ENCODE measurements around the gene PTPN21. TPM values are rescaled to one million over a fixed set of nuclear protein-coding genes. Genes with fewer than 3 reads are reported as not detected.

PTPN21 gene
- total RNA-seq, 4 donors from 2014 or later: 15.7 to 20.8 (median 17.6) TPM

DNA sequence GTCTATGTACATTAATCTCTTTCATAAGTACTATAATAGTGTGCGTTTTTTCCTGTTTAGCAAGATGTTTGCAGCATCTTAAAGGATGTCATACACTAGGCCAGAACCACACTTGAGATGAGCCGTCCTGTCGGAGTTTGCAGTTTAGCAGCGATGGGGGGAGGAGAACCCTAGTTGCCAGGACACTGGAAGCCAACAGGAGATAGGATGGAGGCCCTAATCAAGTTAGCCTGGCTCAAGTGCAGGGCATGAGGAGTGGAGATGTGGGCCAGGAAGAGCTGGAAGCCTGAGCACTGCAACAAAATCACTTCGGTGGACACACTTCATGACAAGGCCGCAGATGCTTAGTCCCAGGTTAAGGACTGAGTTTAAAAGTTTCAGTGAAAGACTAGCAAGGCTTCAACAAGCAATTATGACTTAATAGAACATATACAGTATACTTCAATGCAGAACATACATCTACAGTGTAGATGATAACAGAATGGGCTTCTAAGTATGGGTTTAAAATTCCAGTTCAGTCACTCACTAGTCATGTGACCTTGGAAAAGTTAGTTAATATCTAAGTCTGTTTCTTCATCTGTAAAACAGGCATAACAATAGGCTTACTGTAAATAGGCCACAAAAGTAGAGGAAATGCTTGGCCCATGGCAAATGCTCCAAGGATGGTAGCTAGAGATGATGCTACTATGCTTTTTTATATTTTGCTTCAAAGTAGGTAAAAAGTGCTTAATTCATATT lies 77.1 kb downstream of the PTPN21 start:
- Histone ChIP-seq H3K4me3 (no peak overlapping the region), H3K9me3 (no peaks in the 10 kb centered on the region), H3K36me3 (peaks cover 0 to 35% (median 0%) of the 10 kb centered on the region in 3 donors), H3K4me1 (peaks cover 0 to 5% (median 0%) of the 10 kb centered on the region in 4 donors), H3K27ac (no peak overlapping the region), H3K27me3 (no peaks in the 10 kb centered on the region)
- no peak for TF ChIP-seq POLR2A (IDR thresholded peaks at IDR 0.05)
- TF ChIP-seq, protein P1, sequence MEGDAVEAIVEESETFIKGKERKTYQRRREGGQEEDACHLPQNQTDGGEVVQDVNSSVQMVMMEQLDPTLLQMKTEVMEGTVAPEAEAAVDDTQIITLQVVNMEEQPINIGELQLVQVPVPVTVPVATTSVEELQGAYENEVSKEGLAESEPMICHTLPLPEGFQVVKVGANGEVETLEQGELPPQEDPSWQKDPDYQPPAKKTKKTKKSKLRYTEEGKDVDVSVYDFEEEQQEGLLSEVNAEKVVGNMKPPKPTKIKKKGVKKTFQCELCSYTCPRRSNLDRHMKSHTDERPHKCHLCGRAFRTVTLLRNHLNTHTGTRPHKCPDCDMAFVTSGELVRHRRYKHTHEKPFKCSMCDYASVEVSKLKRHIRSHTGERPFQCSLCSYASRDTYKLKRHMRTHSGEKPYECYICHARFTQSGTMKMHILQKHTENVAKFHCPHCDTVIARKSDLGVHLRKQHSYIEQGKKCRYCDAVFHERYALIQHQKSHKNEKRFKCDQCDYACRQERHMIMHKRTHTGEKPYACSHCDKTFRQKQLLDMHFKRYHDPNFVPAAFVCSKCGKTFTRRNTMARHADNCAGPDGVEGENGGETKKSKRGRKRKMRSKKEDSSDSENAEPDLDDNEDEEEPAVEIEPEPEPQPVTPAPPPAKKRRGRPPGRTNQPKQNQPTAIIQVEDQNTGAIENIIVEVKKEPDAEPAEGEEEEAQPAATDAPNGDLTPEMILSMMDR (IDR thresholded peaks at IDR 0.05): no peak
- no peak for DNase-seq

GRCh38 chr14:88476825-88477224 lies 78.0 kb downstream of the PTPN21 start:
- Histone ChIP-seq H3K27me3 (no peaks in the 10 kb centered on the region), H3K36me3 (peaks cover 0 to 44% (median 0%) of the 10 kb centered on the region in 3 donors), H3K4me3 (no peak overlapping the region), H3K9me3 (no peaks in the 10 kb centered on the region), H3K4me1 (peaks cover 0 to 5% (median 0%) of the 10 kb centered on the region in 4 donors), H3K27ac (no peak overlapping the region)
- TF ChIP-seq, protein P1 (IDR thresholded peaks at IDR 0.05): no peak
- no peak for TF ChIP-seq POLR2A (IDR thresholded peaks at IDR 0.05)
- DNase-seq: no peak

DNA sequence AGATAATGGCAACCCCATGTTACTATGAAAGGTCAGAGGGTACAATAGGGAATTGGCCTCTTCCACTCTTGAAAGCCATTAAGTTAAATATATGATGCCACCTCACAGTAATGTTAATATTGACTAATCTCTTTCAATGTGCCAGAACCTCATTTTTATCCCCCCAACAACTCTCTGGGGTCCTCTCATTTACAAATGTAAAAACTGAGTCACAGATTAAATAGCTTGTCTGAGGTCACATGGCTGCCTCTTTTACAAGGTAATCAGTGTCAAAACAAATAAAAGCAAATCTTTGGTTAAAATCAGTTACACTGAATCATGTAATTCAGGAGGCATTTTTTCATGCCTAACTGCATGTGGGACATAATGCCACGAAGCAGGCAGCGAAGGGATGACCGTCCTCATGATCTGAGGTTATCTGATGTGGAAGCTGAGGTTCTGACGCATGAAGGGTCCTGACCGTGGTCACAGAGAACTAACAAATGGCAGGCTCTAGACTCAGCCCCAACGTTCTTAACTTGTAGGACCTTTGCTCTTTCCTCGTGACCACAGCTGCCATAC lies 78.5 kb downstream of the PTPN21 start:
- Histone ChIP-seq H3K4me1 (peaks cover 0 to 5% (median 0%) of the 10 kb centered on the region in 4 donors), H3K4me3 (no peak overlapping the region), H3K36me3 (peaks cover 0 to 49% (median 0%) of the 10 kb centered on the region in 3 donors), H3K27ac (no peak overlapping the region), H3K27me3 (no peaks in the 10 kb centered on the region), H3K9me3 (no peaks in the 10 kb centered on the region)
- DNase-seq: no peak
- TF ChIP-seq, protein P1 (IDR thresholded peaks at IDR 0.05): no peak
- no peak for TF ChIP-seq POLR2A (IDR thresholded peaks at IDR 0.05)

DNA sequence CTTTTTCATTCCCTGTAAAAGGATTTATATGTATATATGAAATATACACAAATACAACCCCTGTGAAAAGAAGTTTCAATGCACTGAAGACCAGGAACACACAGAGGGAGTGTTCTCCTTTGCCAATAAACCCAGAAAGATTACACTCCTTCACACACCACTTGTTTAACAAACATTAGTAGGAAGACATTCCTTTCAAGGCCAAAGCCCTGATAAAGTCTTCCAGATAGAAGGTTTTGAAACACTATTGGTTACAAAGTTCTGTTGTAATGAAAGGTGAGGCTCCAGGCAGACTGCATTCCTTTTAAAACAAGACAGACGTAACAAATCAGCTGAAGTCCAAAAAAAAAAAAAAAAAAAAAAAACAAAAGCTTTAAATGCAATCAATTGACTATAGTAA lies 81.0 kb downstream of the PTPN21 start:
- Histone ChIP-seq H3K36me3 (peaks cover 0 to 55% (median 0%) of the 10 kb centered on the region in 3 donors), H3K27ac (no peak overlapping the region), H3K4me1 (peaks cover 0 to 5% (median 0%) of the 10 kb centered on the region in 4 donors), H3K4me3 (no peak overlapping the region), H3K9me3 (no peaks in the 10 kb centered on the region), H3K27me3 (no peaks in the 10 kb centered on the region)
- TF ChIP-seq, protein P1 (IDR thresholded peaks at IDR 0.05): no peak
- TF ChIP-seq POLR2A (IDR thresholded peaks at IDR 0.05): no peak
- no peak for DNase-seq

DNA sequence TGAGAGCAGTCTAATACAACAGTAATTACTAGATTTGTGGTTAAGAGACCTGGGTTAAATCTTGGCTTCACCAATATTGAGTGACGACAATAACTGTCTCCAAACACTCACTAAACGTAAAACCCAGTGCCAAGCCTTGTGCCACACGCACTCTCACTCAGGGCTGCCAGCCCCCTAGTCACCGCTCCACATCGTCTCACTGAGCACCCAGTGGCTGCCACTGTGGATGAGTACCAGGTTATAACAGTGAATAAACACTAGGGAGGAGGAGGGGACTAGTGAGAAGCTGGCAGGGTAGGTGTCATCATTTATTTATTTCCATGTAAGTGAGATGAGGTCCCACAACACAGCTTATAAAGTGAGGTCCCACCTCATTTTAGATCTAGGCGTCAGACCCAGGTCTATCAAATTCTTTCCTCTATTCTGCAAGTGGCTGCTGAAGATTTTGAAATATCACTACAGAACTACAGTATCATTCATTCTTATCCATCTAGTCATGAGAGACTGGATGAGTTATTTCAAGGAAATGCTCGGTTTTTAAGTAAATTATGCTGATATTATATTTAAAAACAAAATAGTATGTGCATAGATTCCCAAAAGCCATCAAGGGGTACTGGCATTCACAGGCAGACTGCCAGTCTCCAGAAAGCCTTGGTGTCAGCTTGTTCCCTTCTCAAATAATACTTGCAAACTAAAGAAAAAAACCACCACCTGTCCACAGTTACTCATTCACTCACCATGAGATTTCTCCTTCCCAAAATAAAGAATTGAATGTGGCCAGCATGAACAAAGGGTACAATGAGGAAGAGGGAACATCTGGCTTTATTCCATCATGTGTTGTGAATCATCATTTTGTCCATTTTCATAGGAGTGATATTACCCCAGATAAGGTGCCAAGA lies 84.0 kb downstream of the PTPN21 start:
- no peak for DNase-seq
- H3K4me1 ChIP-seq: peaks cover 0 to 5% (median 0%) of the 10 kb centered on the region in 4 donors
- TF ChIP-seq, protein P1 (IDR thresholded peaks at IDR 0.05): no peak
- no peak for TF ChIP-seq POLR2A (IDR thresholded peaks at IDR 0.05)
- no peaks in the 10 kb centered on the region for H3K9me3 ChIP-seq
- peaks cover 0 to 49% (median 0%) of the 10 kb centered on the region in 3 donors for H3K36me3 ChIP-seq
- no peak overlapping the region for H3K4me3 ChIP-seq
- H3K27ac ChIP-seq: no peak overlapping the region
- no peaks in the 10 kb centered on the region for H3K27me3 ChIP-seq

Data from Peyer's patch (tissue), 4 donors.